HG03439 (cell line): ENCODE measurements around the gene PLA2G12B.
"Not testable (repeated sequence)": the region's sequence is repeated elsewhere in the genome, so short reads cannot be mapped to it uniquely, and the experiment has no call there.

Experiments used
- ATAC-seq: cut with Tn5 transposase; IDR thresholded peaks from one replicate; pipeline ENCODE4 v1.9.1; 2021; ENCODE audit warnings: mild to moderate bottlenecking, moderate library complexity; ENCODE audit not compliant: unreplicated experiment

The PLA2G12B gene, protein sequence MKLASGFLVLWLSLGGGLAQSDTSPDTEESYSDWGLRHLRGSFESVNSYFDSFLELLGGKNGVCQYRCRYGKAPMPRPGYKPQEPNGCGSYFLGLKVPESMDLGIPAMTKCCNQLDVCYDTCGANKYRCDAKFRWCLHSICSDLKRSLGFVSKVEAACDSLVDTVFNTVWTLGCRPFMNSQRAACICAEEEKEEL

DNA sequence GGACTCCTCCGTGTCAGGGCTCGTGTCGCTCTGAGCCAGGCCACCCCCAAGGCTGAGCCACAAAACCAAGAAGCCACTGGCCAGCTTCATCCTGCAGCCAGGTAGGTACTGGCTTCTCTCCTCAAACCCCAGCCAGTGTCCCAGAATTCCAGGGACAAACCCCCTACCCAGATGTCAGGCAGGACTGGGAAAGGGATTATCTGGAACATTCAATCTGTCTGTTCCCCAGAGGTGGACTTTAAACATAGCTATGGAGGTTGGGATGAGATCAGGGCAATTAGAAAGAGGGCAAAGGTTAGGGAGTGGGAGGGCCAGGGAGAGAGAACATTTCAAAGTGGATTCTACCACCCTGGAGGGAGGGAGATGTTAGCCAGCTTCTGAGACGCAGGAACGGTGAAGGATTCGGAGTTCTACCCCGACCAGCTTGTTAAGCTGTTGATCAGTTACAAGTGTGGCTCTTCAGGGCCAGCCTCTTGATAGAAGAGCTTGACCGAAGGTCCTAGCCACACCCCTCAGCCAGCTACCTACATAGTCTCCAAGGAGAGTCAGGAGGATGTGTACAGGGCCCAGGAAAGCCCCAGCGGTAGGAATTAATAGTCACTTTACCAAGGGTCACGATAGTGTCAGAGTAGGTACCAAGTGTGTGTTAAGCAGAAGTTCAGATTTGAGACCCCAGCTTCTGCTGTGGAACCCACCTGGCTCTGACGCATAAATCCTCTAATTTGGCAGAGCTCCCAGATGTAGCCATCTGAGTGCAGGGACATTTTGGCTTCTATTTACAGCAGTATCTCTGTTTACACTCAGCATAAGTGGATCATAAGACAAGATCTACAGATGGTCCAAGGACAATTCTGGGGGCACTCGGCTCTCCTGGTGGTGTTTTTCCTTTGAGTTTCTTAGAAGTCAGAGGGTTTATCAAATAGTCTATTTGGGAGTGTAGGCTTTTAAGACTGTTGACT is at the start of gene PLA2G12B:
Gene PLA2G12B, minus strand, starts transcription at position 211 of the 959 bp plus-strand sequence. Its CDS starts 121 bp downstream, at position 90.
- ATAC-seq: no peak

DNA sequence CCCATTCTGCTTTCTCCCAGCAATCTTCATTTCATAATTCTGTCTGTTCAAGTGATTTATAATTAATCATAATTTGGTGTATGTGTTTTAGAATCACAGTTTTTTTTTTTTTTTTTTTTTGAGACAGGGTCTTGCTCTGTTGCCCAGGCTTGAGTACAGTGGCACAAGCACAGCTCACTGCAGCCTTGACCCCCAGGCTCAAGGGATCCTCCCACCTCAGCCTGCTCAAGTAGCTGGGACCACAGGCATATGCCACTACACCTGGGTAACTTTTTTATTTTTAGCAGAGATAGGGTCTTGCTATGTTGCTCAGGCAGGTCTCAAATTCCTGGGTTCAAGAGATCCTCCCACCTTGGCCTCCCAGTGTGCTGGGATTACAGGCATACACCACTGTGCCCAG is 49.2 kb upstream of the PLA2G12B start:
- no peak for ATAC-seq

DNA sequence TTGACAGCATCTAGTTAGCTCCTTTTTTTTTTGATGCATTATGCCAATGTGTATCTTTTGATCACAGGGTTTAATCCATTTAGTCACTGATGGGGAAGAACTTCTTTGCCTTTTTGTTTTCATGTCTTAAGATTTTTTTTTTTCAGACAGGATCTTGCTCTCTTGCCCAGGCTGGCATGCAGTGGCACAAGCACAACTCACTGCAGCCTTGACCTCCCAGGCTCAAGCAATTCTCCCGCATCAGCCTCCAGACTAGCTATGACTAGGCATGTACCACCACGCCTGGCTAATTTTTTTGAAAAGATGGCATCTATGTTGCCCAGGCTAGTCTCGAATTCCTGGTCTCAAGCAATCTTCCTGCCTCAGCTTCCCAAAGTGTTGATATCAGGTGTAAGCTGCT is 46.4 kb upstream of the PLA2G12B start:
- no peak for ATAC-seq

DNA sequence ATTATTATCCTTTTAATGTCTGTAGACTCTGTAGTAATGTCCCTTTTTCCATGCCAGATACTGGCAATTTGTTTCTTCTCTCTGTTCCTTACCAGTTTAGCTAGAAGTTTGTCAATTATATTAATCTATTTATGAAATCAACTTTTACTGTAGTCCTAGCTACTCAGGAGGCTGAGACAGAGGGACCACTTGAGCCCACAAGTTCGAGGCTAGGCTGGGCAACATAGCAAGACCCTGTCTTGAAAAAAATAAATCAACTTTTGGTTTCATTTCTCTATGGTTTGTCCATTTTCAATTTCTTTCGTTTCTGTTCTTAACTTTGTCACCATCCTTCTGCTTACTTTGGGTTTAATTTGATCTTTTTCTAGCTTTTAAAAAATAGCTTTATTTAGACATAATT is 42.5 kb upstream of the PLA2G12B start:
- no peak for ATAC-seq

DNA sequence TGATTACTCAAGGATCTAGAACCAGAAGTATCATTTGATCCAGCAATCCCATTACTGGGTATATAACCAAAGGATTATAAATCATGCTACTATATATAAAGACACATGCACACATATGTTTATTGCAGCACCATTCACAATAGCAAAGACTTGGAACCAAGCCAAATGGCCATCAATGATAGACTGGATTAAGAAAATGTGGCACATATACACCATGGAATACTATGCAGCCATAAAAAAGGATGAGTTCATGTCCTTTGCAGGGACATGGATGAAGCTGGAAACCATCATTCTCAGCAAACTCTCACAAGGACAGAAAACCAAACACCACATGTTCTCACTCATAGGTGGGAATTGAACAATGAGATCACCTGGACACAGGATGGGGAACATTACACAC is 40.9 kb upstream of the PLA2G12B start:
- not testable (repeated sequence) for ATAC-seq

DNA sequence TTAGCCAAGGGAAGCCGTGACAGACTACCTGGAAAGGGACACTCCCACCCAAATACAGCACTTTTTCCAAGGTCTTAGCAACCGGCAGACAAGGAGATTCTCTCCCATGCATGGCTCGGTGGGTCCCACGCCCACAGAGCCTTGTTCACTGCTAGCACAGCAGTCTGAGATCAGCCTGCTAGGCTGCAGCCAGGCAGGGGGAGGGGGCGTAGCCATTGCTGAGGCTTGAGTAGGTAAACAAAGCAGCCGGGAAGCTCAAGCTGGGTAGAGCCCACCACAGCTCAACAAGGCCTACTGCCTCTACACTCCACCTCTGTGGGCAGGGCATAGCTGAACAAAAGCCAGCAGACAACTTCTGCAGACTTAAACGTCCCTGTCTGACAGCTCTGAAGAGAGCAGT is 35.2 kb upstream of the PLA2G12B start:
- ATAC-seq: not testable (repeated sequence)

DNA sequence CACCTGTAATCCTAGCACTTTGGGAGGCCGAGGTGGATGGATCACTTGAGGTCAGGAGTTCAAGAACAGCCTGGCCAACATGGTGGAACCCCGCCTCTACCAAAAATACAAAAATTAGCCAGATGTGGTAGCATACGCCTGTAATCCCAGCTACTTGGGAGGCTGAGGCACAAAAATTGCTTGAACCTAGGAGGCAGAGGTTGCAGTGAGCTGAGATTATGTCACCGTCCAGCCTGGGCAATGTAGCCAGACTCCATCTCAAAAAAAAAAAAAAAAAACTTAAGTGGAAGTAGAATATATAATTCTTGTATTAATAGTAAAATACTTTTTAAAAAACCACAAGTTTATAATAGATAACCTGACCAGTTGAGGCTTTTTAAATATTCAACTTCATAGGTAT is 30.0 kb upstream of the PLA2G12B start:
- not testable (repeated sequence) for ATAC-seq

DNA sequence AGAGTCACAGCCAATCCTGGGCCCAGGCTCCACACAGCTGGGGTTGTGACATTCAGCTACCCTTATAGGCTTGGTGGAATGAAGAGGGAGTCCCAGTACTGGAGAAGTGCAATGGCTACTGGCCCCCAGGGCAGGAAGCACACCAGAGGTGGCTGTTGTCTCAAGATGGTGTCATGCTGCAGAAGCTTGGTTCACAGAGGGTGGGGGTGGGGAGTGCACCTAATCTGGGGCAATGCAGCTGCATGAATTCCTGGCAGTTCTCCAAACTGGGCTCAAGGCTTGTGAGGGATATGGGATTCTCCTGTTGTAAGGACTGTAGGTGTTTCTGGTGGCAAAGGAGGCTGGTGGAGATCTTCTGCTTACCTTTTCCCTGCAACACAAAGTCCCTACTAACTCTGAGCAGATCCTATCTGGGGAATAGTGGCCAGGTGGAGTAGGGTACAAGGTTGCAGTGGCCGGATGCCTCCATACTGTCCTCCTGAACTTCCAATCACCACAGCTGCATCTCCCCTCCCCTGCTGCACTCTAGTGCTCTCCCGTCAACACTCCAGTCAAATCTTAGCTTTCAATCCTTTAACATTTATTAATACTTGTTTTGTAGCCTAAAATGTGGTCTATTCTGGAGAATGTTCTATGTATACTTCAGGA is 27.4 kb upstream of the PLA2G12B start:
- no peak for ATAC-seq

DNA sequence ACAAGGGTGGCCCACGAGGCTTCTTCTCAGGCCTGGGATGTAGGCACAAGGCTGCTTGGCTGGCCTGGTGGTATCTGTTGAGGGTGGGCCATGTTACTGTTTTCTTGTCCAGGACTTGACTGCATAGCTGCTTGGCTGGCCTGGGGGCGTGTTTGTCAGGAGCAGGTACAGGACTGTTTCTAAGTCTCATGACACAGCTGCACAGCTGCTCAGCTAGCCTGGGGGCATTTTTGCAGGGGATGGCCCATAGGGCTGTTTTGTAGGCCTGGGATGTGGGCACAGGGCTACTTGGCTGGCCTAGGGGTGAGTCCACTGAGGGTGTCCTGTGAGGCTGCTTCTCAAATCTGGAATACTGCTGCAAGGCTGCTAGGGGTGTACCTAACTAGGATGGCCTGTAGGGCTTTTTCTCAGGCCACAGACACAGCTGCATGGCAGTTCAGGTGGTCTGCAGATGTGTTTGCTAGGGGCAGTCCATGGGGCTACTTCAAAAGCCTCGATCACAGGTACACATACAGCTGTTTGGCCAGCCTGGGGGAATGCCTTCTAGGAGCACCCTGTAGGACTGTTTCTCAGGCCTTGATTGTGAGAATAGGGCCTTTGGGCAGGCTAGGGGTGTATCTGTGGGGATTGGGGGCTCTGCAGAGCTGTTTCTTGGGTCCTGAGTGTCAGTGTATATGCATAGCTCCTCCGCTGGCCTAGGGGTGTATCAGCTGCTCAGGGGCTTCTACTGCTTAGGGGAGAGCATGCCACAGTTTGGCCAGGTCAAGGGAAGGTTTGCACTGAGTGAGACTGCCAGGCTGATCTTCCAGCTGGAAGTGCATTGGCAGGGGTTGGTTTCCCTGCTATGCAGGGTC is 26.6 kb upstream of the PLA2G12B start:
- ATAC-seq: no peak

DNA sequence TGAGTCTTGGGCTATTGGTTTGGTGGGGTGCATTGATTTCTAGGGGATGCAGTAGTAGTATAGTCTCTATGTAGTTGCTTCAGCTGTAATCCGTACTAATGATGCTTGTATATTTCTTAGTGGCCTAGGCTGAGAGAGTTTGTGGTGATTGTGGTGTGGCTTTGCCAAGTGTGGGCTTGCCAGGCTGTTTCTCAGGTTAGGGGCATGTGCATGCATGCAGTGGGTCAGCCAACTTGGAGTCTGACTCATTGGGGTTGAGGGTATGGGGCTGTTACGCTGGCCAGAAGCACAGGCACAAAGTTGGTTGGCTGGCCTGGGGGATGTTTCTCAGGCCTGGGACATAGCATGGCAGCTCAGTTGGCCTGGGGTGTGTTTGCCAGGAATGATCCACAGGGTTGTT is 25.7 kb upstream of the PLA2G12B start:
- no peak for ATAC-seq

DNA sequence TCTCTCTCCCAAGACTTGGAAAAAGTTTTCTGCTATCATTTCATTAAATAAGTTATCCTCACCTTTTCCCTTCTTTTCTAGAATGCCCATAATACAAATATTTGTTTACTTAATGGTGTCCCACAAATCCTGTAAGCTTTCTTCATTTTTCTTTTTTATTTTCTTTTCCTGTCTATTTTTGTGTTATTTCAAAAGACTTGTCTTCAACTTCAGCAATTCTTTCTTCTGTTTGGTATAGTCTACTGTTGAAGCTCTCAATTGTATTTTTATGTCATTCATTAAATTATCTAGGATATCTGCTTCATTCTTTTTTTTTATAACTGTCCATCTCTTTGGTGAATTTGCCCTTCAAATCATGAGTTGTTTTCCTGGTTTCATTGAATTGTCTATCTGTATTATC is 25.1 kb upstream of the PLA2G12B start:
- ATAC-seq: no peak

DNA sequence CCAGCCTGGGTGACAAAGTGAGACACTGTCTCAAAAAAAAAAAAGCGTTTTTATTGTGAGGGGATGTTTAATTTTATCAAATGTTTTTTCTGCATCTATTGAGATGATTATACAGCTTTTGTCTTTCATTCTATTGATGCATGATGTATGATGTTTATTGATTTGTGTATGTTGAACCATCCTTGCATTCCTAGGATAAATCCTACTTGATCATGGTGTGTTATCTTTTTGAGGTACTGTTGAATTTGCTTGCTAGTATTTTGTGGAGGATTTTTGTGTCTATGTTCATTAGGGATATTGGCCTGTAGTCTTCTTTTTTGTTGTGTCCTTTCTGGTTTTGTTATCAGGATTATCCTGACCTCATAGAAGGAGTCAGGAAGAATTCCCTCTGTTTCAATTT is 22.3 kb upstream of the PLA2G12B start:
- ATAC-seq: no peak

DNA sequence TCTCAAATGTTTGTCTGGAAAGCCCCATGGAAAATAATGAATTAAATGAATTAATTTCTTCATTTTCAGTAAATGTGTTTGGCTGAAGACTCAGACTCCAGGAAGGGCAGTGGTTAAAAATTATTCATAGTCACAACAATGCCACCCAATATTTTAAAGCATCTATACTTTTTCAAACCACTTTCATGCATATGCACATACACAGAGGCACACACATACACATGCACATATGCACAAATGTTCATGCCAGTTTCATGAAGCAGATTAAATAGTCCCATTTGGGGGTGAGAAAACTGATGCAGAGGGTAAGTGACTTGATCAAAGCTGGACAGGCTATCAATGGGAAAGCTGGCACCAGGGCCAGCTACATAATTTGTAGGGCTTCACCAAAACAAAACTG is 1.4 kb upstream of the PLA2G12B start:
- no peak for ATAC-seq

DNA sequence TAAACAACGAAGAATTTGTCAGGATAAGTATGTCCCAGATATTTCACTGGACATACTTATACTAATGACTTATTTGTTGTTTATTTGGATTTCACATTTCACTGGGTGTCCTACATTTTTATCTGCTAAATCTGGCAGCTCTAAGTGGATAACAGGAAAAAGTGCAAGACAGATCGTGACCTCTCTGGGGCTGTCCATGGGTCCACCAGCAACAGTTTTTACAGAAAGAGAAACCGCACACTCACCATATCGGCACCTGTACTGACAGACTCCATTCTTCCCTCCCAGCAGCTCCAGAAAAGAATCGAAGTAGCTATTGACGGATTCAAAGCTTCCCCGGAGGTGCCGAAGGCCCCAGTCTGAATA is 393 bp downstream of the PLA2G12B start:
- no peak for ATAC-seq

DNA sequence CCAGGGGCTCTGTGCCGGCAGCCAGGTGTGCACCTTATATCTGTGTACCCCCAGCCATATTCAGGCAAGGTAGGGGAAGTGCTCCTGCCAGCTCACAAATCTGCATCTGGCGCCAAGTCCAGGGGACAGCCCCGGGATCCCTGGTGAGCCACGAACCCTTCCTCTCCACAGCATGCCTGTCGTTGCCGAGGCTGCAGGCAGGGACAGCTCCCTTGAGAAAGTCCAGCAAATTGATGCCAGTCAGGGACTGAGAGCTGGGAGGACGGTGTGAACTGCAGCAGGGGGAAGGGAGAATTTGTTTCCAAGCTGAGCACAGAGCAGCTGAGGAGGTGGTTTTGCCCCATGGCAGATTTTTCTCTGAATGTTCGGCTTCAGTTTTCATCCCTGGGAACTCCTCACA is 919 bp downstream of the PLA2G12B start:
- ATAC-seq: no peak

DNA sequence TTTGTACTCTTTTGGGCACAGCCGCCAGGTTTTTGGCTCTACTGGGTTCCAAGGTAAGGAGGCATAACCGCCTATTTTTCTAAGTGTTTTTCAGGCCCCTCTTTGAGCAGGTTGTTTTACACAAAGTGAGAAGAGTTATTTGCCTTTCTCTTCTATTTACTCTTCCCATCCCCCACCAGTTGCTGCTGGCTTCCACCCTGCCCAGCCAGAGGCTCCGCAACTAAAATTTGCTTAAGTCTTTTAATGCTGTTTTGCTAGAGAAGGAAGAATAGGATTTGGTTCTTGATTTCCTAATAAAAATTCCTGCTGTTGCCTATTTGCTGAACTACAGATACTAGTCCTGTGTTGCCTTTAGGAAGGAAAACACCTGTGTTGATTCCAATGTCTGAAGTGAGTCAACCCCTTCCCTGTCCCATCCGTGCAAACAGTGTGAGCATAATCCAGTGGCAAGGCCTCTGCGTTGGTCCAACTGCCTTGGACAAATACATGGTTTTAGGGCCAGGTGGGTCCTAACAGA is 1.9 kb downstream of the PLA2G12B start:
- ATAC-seq: no peak

DNA sequence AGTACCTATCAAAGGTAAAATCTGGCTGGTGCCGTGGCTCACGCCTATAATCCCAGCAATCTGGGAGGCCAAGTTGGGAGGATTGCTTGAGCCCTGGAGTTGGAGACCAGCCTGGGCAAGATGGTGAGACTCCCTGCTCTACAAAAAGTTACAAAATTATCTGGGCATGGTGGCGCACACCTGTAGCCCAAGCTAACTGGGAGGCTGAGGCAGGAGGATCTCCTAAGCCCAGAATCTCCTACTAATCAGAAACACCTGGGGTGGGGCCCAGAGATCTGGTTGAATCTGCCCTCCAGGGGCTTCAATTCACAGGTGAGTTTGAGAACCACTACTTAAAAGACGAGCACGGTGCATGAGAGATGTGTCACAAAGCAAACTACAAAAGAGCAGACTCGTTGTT is 2.4 kb downstream of the PLA2G12B start:
- ATAC-seq: no peak

DNA sequence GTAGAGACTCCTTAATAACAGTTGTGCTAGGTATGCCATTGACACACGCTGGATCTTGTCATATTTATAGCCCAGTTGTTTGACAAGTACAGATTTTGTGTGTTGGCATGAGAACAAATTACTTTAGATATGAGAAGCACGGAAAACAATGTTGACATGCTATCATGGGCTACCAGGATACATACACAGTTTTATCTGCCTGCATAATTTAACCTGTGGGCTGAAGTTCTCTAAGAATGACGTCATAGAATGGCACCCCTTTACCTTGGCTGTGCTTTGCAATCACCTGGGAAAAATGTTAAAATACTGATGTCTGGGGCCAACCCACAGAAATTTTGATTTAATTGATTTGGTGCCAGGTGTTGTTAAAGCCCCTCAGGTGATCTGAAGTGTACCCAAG is 2.8 kb downstream of the PLA2G12B start:
- no peak for ATAC-seq

DNA sequence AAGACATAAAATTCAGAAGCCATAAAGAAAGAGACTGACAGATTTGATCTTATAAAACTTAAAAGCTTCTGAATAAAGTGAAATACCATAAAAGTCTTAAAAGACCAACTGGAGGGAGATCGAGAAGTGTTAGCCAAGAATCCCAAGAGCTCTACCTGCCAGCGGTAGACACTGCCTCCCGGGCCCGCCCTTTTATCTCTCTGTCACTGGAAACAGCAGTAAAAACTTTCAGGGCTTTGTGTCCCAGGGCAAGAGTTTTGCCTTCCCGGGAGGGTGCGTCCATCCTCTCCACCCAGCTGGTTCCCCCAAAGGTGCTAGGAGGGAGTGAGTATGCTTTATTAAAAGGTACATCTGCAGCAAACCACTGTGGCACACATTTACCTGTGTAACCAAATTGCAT is 5.8 kb downstream of the PLA2G12B start:
- no peak for ATAC-seq

DNA sequence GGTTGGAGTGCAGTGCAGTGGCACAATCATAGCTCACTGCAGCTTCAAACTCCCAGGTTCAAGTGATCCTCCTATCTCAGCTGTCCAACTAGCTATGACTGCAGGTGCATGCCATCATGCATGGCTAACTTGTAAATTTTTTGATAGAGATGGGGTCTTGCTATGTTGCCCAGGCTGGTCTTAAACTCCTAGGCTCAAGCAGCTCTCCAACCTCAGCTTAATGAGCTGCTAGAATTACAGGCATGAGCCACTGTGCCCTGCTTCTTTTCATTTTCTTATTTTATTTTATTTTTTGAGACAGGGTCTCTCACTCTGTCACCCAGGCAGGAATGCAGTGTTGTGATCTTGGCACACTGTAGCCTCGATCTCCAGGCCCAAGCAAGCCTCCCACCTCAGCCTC is 7.6 kb downstream of the PLA2G12B start:
- ATAC-seq: no peak
